Hepatocyte (in vitro differentiated cells): ENCODE results near the gene ZNF146. TPM values are rescaled to one million over a fixed set of nuclear protein-coding genes. Genes with fewer than 3 reads are reported as not detected.
A peak's percentile ranks its signal among the peaks of the same experiment; 100 is the strongest.
"Not testable (repeated sequence)": the region's sequence is repeated elsewhere in the genome, so short reads cannot be mapped to it uniquely, and the experiment has no call there.

Source experiments
- DNase-seq: peaks from one replicate; pipeline ENCODE4 v3.0.0-alpha.2; 2016; ENCODE audit warnings: low spot score
- H2AFZ ChIP-seq: fragments of 200-600 bp; sonication (generic); 2 replicates; pipeline ENCODE4 v1.6.0; 2016; ENCODE audit warnings: antibody characterized with exemption, mild to moderate bottlenecking
- H3K27ac ChIP-seq: fragments of 200-600 bp; sonication (generic); 2 replicates; pipeline ENCODE4 v1.5.1; 2016; ENCODE audit warnings: mild to moderate bottlenecking
- H3K27me3 ChIP-seq: fragments of 200-600 bp; sonication (generic); 2 replicates; pipeline ENCODE4 v1.6.1; 2016
- H3K36me3 ChIP-seq: fragments of 200-600 bp; sonication (generic); replicated peaks from 2 replicates; pipeline ENCODE4 v1.5.1; 2016; ENCODE audit warnings: low read depth; ENCODE audit not compliant: insufficient read depth
- H3K4me1 ChIP-seq: fragments of 200-600 bp; sonication (generic); 2 replicates; pipeline ENCODE4 v1.5.1; 2016; ENCODE audit warnings: mild to moderate bottlenecking, moderate library complexity; ENCODE audit not compliant: insufficient read depth
- H3K4me2 ChIP-seq: fragments of 200-600 bp; sonication (generic); 2 replicates; pipeline ENCODE4 v1.6.0; 2016
- H3K4me3 ChIP-seq: fragments of 200-600 bp; sonication (generic); 2 replicates; pipeline ENCODE4 v1.5.1; 2016; ENCODE audit warnings: mild to moderate bottlenecking
- H3K79me2 ChIP-seq: fragments of 200-600 bp; sonication (generic); 2 replicates; pipeline ENCODE4 v1.6.0; 2017; ENCODE audit warnings: mild to moderate bottlenecking
- H3K9me2 ChIP-seq: fragments of 200-600 bp; sonication (generic); replicated peaks from 2 replicates; pipeline ENCODE4 v1.6.0; 2017; ENCODE audit warnings: mild to moderate bottlenecking; ENCODE audit not compliant: insufficient read depth
- H3K9me3 ChIP-seq: fragments of 200-600 bp; sonication (generic); 2 replicates; pipeline ENCODE4 v1.5.1; 2016; ENCODE audit warnings: low read depth, mild to moderate bottlenecking
- H4K20me1 ChIP-seq: fragments of 200-600 bp; sonication (generic); 2 replicates; pipeline ENCODE4 v1.6.0; 2016; ENCODE audit warnings: mild to moderate bottlenecking; ENCODE audit not compliant: insufficient read depth, poor library complexity, severe bottlenecking
- CTCF ChIP-seq: fragments of 200-600 bp; sonication (generic); IDR thresholded peaks from 2 replicates; pipeline ENCODE4 v1.5.1; 2016; ENCODE audit warnings: antibody characterized with exemption, mild to moderate bottlenecking; ENCODE audit not compliant: poor library complexity
- EZH2 ChIP-seq: fragments of 200-600 bp; sonication (generic); IDR thresholded peaks from 2 replicates; pipeline ENCODE4 v1.6.1; 2016; ENCODE audit warnings: antibody characterized with exemption, mild to moderate bottlenecking, borderline replicate concordance
- EZH2phosphoT487 ChIP-seq: fragments of 200-600 bp; sonication (generic); IDR thresholded peaks from one replicate; pipeline ENCODE4 v1.6.1; 2018; ENCODE audit warnings: antibody characterized with exemption, mild to moderate bottlenecking, low read depth, moderate library complexity; ENCODE audit not compliant: unreplicated experiment, severe bottlenecking
- WGBS: methylation state at CpG from one replicate; pipeline ENCODE4 v1.1.6; 2016; ENCODE audit warnings: low lambda C conversion rate; ENCODE audit errors: missing lambda C conversion rate; 5-methylcytosine and 5-hydroxymethylcytosine counted together
- polyA plus RNA-seq: library from polyadenylated mRNA; unstranded; fragments of >200 nt; fragmentation: Nextera tagmentation; extraction: Ambion mirVana; gene quantifications from 2 replicates; pipeline ENCODE4 v1.2.1, GENCODE V29; 2016
- total RNA-seq: library from RNA; depleted of rRNA; stranded (reverse); fragments of >200 nt; gene quantifications from 2 replicates; pipeline ENCODE4 v1.2.3, GENCODE V29; 2014

Gene ZNF146
- total RNA-seq (80.5 and 106 TPM in 2 replicates), polyA plus RNA-seq (39.7 and 46.4 TPM in 2 replicates)

- no peaks in the 10 kb centered on the region for H3K9me3 ChIP-seq
- H4K20me1 ChIP-seq = peaks cover 14% of the 10 kb centered on the region
- WGBS = under 1% methylated on average over 73 of the region's 73 CpGs
- peak within 1 kb of the TSS; percentile 91 for H3K27ac ChIP-seq
- H2AFZ ChIP-seq = peak within 1 kb of the TSS; percentile 41
- H3K4me1 ChIP-seq = peaks cover 8% of the 10 kb centered on the region
- H3K79me2 ChIP-seq = peaks cover 54% of the 10 kb centered on the region
- H3K36me3 ChIP-seq = no peaks in the 10 kb centered on the region
- TF ChIP-seq EZH2 (no peak), EZH2phosphoT487 (no peak), CTCF (no peak)
- H3K4me3 ChIP-seq = peak within 1 kb of the TSS; percentile 68
- DNase-seq = peak; percentile 99
- H3K27me3 ChIP-seq = no peaks in the 10 kb centered on the region
- H3K4me2 ChIP-seq = peak within 1 kb of the TSS; percentile 87
- no peaks in the 10 kb centered on the region for H3K9me2 ChIP-seq
These were observed at the start of gene ZNF146, which contains the start of gene ZNF565 for GRCh38 chr19:36214386-36215275. TSS of gene ZNF146 (plus strand) at chr19:36215106. CDS start at chr19:36236441, 21,335 bp downstream. TSS of gene ZNF565 (minus strand) at chr19:36214665. CDS start at chr19:36201985, 12,680 bp downstream.

GRCh38 chr19:36169084-36169760 lies 45.7 kb upstream of the ZNF146 start:
- Histone ChIP-seq H4K20me1 (no peaks in the 10 kb centered on the region), H3K9me3 (no peaks in the 10 kb centered on the region), H3K79me2 (no peaks in the 10 kb centered on the region), H3K36me3 (no peaks in the 10 kb centered on the region), H2AFZ (no peak overlapping the region), H3K4me2 (peak overlapping the region; percentile 63), H3K27ac (peak overlapping the region; percentile 96), H3K4me1 (peaks cover 12% of the 10 kb centered on the region), H3K4me3 (no peak overlapping the region), H3K27me3 (no peaks in the 10 kb centered on the region), H3K9me2 (no peaks in the 10 kb centered on the region)
- TF ChIP-seq CTCF (no peak), EZH2 (no peak), EZH2phosphoT487 (no peak)
- 32% methylated on average over 9 of the region's 9 CpGs for WGBS
- DNase-seq = peak; percentile 46

GRCh38 chr19:36172852-36173251 lies 42.1 kb upstream of the ZNF146 start:
- peaks cover 12% of the 10 kb centered on the region for H3K4me1 ChIP-seq
- no peaks in the 10 kb centered on the region for H3K36me3 ChIP-seq
- H4K20me1 ChIP-seq = no peaks in the 10 kb centered on the region
- no peaks in the 10 kb centered on the region for H3K9me2 ChIP-seq
- 96% methylated on average over 5 of the region's 5 CpGs for WGBS
- H3K27ac ChIP-seq = no peak overlapping the region
- H3K79me2 ChIP-seq = no peaks in the 10 kb centered on the region
- H2AFZ ChIP-seq = no peak overlapping the region
- no peaks in the 10 kb centered on the region for H3K27me3 ChIP-seq
- H3K9me3 ChIP-seq = no peaks in the 10 kb centered on the region
- H3K4me2 ChIP-seq = no peak overlapping the region
- DNase-seq = no peak
- no peak overlapping the region for H3K4me3 ChIP-seq
- TF ChIP-seq EZH2 = no peak
- no peak for TF ChIP-seq CTCF
- no peak for TF ChIP-seq EZH2phosphoT487

GRCh38 chr19:36173846-36174245 lies 41.1 kb upstream of the ZNF146 start:
- not testable (repeated sequence) for DNase-seq, H2AFZ ChIP-seq, H4K20me1 ChIP-seq, H3K9me2 ChIP-seq, H3K9me3 ChIP-seq, H3K79me2 ChIP-seq, H3K4me2 ChIP-seq, H3K36me3 ChIP-seq, H3K27ac ChIP-seq, H3K4me3 ChIP-seq, H3K27me3 ChIP-seq
- WGBS = 83% methylated on average over 8 of the region's 8 CpGs
- peaks cover 12% of the 10 kb centered on the region for H3K4me1 ChIP-seq

GRCh38 chr19:36179077-36179476 lies 35.8 kb upstream of the ZNF146 start:
- not testable (repeated sequence) for H3K4me1 ChIP-seq, H3K36me3 ChIP-seq, DNase-seq, H3K79me2 ChIP-seq, H3K27me3 ChIP-seq, H4K20me1 ChIP-seq, H2AFZ ChIP-seq, H3K4me2 ChIP-seq, H3K27ac ChIP-seq, H3K9me3 ChIP-seq, H3K9me2 ChIP-seq, H3K4me3 ChIP-seq
- WGBS = 47% methylated on average over 2 of the region's 2 CpGs
